ENCODE results near the gene RNF217.

RNF217 gene

DNA sequence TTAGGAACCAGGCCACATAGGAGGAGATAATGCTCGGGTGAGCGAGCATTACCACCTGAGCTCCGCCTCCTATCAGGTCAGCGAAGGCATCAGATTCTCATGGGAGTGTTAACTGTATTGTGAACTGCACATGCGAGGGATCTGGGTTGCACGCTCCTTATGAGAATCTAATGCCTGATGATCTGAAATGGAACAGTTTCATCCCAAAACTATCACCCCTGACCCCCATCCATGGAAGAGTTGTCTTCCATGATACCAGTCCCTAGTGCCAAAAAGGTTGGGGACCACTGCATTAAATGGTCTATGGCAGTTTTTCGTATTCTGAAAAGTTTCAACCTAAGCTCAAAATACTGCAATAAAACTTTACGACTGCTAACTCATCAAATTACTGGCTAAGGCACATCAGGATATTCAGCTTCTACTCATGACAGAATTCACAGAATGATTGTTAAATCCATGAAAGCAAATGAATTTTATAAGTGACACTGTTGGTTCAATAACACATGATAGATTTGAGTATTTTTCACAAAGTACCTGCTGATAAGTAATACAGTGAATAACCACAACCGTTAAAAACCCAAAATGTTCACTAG, 25.9 kb downstream of the RNF217 start:
- Histone ChIP-seq H3K27ac (no peak overlapping the region), H3K4me3 (no peak overlapping the region)
- TF ChIP-seq CTCF (IDR thresholded peaks at IDR 0.05): no peak
- no peak for DNase-seq (ENCODE audit: low spot score)

DNA sequence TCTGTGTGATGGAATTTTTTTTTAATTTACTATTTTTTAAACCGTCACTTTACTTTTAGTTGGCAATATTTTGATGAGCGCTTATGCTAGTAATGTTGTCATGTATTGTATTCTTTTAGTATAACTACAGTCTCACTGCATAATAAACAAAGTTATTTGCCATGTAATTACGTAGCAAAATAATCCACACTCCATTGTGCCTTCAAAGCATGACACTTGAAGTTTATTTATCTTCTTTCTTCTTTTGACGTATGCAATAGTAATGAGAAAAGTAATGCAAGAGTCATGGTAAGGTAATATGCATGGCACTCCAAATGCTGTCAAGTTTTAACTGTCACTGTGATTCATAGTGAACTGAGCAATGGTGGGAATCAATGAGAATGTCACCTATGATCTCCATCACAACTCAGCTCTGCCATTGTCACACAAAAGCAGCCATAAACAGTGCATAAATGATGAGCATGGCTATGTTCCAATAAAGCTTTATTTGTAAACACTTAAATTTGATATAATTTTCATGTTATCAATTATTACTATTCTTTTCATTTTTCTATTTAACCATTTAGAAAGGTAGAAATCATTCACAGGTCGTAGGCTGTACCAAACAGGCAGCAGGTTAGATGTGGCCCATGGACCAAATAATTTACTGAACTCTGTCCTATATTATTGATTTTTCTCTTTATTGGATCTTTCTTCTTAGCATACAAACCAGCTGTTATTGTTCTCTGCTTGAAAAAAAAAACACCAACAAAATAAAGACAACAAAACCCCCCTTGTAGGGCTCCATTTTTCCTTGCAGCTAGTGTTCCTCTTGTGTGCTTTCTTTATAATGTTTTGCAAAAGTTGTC, 27.1 kb downstream of the RNF217 start:
- no peak for DNase-seq (ENCODE audit: low spot score)

DNA sequence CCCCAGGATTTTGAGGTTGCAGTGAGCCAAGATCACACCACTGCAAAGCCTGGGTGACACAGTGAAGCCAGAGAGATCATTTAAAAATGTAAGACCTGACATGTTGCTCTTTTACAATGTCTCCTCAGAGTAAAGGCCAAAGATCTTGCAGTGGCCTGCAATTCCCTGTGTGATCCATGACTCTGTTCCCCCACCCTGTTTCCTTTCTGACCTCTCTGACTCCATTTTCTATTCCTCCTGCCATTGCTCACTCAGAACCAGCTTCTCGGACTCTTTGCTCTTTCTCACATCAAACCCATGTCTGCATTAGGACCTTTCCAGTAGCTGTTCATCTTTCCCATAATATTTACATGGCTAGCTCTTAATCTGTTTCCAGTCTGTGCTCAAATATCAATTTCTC, 28.8 kb downstream of the RNF217 start:
- no peak for TF ChIP-seq CTCF (IDR thresholded peaks at IDR 0.05)
- H3K27ac ChIP-seq: no peak overlapping the region
- no peak overlapping the region for H3K4me3 ChIP-seq
- no peak for DNase-seq (ENCODE audit: low spot score)

More for the DNA sequence above, 27.1 kb downstream of the RNF217 start:
- Histone ChIP-seq H3K27ac (no peak overlapping the region), H3K4me3 (no peak overlapping the region)
- no peak for TF ChIP-seq CTCF (IDR thresholded peaks at IDR 0.05)

DNA sequence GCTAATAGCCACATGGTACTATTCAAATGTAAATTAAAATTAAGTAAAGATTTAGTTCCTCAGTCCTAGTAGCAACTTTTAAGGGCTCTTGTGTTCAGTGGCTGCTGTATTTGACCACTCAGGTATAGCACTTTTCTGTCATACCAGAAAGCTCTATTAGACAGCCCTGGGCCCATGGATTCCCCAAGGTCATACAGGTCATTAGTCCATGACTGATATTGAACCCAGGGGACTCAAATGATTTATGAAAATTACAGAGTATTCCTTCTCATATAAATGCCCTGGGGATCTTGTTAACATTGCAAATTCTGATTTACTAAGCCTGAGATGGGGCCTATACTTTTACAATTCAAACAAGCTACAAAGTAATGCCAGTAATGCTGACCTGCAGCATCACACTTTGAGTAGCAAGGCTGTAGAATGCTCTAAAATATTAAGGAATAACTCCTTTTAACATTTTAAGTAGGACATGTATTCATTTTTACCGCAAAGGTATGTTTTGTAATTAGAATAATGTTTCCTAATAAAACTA, 29.6 kb downstream of the RNF217 start:
- no peak overlapping the region for H3K4me3 ChIP-seq
- TF ChIP-seq CTCF (IDR thresholded peaks at IDR 0.05): no peak
- H3K27ac ChIP-seq: no peak overlapping the region
- DNase-seq (ENCODE audit: low spot score): no peak

DNA sequence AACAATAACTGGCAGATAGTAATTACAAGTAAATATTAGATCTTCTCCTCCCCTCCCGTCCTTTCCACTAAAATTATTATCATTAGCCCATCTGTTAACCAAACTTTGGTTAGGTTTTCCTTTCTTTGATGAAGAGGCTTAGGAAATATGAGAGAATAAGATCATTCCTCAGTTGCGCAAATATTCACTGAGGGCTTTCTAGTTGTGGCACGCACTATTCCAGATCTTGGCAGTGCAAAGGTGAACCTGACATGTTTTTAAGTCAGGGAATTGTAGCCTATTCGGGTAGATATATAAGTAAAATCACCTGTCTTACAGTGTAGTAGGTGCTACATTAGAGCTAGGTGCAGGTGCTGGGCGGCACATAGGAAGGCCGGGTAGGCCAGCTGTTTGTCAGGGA, 31.1 kb downstream of the RNF217 start:
- Histone ChIP-seq H3K4me3 (no peak overlapping the region), H3K27ac (no peak overlapping the region)
- no peak for DNase-seq (ENCODE audit: low spot score)
- TF ChIP-seq CTCF (IDR thresholded peaks at IDR 0.05): no peak

GRCh38 chr6:124994648-124995047, 32.4 kb downstream of the RNF217 start:
- Histone ChIP-seq H3K27ac (no peak overlapping the region), H3K4me3 (no peak overlapping the region)
- DNase-seq (ENCODE audit: low spot score): no peak
- no peak for TF ChIP-seq CTCF (IDR thresholded peaks at IDR 0.05)

DNA sequence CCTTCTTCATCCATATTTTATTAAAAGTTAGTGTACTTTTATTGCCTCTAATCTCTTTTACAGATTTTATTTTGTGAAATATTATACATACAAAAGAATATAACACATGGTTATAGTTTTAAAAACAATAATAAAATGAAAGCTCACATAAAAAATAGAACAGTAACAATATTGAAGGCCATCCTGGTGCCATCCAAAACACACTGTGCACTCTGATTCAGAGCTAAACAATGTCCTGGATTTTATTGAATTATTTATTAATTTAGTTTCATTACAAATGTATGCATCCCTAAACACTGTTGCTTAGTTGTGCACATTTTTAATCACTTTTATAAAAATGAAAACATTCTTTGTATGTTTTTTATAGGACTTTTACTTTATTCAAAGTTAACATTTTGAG, 32.9 kb downstream of the RNF217 start:
- TF ChIP-seq CTCF (IDR thresholded peaks at IDR 0.05): no peak
- no peak for DNase-seq (ENCODE audit: low spot score)
- Histone ChIP-seq H3K27ac (no peak overlapping the region), H3K4me3 (no peak overlapping the region)
